Esophagus muscularis mucosa (tissue), 4 donors: ENCODE data around the gene ZNF292. TPM values are rescaled to one million over a fixed set of nuclear protein-coding genes. Genes with fewer than 3 reads are reported as not detected.

Source experiments
- DNase-seq: peaks from one replicate; pipeline ENCODE4 v3.0.0-alpha.2; 2017; ENCODE audit errors: extremely low spot score
- H3K27ac ChIP-seq, 4 donors: fragments of 200-600 bp; sonication (generic); replicated peaks in 1 of 4; 1 replicate in 3 of 4; 2 replicates in 1 of 4; pipeline ENCODE4 v1.5.1; 2016 to 2019; ENCODE audit warnings: mild to moderate bottlenecking in 1 of 4
- H3K27me3 ChIP-seq, 4 donors: fragments of 200-600 bp; sonication (generic); one replicate each; pipeline versions ENCODE4 v1.5.1 to v1.6.0; 2016 to 2019
- H3K36me3 ChIP-seq, 4 donors: fragments of 200-600 bp; sonication (generic); one replicate each; pipeline ENCODE4 v1.5.1; 2016 to 2019
- H3K4me1 ChIP-seq, 4 donors: fragments of 200-600 bp; sonication (generic); one replicate each; pipeline ENCODE4 v1.5.1; 2016 to 2019
- H3K4me3 ChIP-seq, 4 donors: fragments of 200-600 bp; sonication (generic); 1 replicate in 2 of 4; 2 replicates in 2 of 4; pipeline ENCODE4 v1.5.1; 2016 to 2019; ENCODE audit warnings: mild to moderate bottlenecking in 4 of 4, moderate library complexity in 1 of 4
- H3K9me3 ChIP-seq, 4 donors: fragments of 200-600 bp; sonication (generic); 1 replicate in 3 of 4; 2 replicates in 1 of 4; pipeline ENCODE4 v1.5.1; 2016 to 2019
- EP300 ChIP-seq: sonication (generic); formaldehyde crosslinking; IDR thresholded peaks from one replicate; pipeline ENCODE4 v1.6.1; 2017; ENCODE audit warnings: antibody characterized with exemption
- POLR2A ChIP-seq: fragments of 450-650 bp; IDR thresholded peaks from one replicate; pipeline ENCODE4 v1.6.1; 2017; ENCODE audit warnings: antibody characterized with exemption, moderate library complexity, mild to moderate bottlenecking, low read depth
- POLR2AphosphoS5 ChIP-seq, 2 donors: sonication (generic); formaldehyde crosslinking; IDR thresholded peaks; one replicate each; pipeline ENCODE4 v1.6.1; 2017; ENCODE audit warnings: antibody characterized with exemption in 2 of 2
- WGBS: methylation state at CpG from one replicate; pipeline ENCODE4 v1.1.5; 2018; 5-methylcytosine and 5-hydroxymethylcytosine counted together
- intact Hi-C: fragments of 100-400 bp; cut with DNase I; formaldehyde crosslinking; loops from one replicate; pipeline ENCODE4 v1.15.1; 2023
- total RNA-seq, 4 donors: library from RNA; depleted of rRNA; stranded (reverse); fragments of >200 nt; gene quantifications; one replicate each; pipeline versions ENCODE4 v1.1.0 to v1.2.1, GENCODE V29; 2016
- TF ChIP-seq, protein P1 (sequence below), 3 experiments: fragments of 200-600 bp in 2 of 3; fragments of 450-650 bp in 1 of 3; sonication (generic) in 2 of 3; IDR thresholded peaks; one replicate each; pipeline ENCODE4 v1.5.1; 2017 to 2019; ENCODE audit warnings: antibody characterized with exemption in 3 of 3, mild to moderate bottlenecking in 2 of 3, moderate library complexity in 1 of 3

The ZNF292 gene
- total RNA-seq, 4 donors from 2014 or later = 28.3 to 44.9 (median 32.2) TPM

- WGBS = 88% methylated on average over 4 of the region's 4 CpGs
- H3K36me3 ChIP-seq = no peaks in the 10 kb centered on the region
- no peaks in the 10 kb centered on the region for H3K9me3 ChIP-seq
- H3K27me3 ChIP-seq = no peaks in the 10 kb centered on the region
- peaks cover 17 to 30% (median 23%) of the 10 kb centered on the region in 4 donors for H3K4me1 ChIP-seq
- no peak overlapping the region for H3K4me3 ChIP-seq
- no peak overlapping the region for H3K27ac ChIP-seq
- TF ChIP-seq, protein P1, sequence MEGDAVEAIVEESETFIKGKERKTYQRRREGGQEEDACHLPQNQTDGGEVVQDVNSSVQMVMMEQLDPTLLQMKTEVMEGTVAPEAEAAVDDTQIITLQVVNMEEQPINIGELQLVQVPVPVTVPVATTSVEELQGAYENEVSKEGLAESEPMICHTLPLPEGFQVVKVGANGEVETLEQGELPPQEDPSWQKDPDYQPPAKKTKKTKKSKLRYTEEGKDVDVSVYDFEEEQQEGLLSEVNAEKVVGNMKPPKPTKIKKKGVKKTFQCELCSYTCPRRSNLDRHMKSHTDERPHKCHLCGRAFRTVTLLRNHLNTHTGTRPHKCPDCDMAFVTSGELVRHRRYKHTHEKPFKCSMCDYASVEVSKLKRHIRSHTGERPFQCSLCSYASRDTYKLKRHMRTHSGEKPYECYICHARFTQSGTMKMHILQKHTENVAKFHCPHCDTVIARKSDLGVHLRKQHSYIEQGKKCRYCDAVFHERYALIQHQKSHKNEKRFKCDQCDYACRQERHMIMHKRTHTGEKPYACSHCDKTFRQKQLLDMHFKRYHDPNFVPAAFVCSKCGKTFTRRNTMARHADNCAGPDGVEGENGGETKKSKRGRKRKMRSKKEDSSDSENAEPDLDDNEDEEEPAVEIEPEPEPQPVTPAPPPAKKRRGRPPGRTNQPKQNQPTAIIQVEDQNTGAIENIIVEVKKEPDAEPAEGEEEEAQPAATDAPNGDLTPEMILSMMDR (IDR thresholded peaks at IDR 0.05) = no peak
- TF ChIP-seq EP300 (no peak), POLR2AphosphoS5 (IDR thresholded peaks at IDR 0.05) (no peak), POLR2A (no peak)
- intact Hi-C loops = loop anchor here (5.0 kb wide), 1 partner anchor 33 kb away; no protein-coding TSS in a partner anchor
- DNase-seq = no peak
Measured at GRCh38 chr6:87200469-87201175, 45.3 kb downstream of the ZNF292 start.

GRCh38 chr6:87203448-87204023 lies 48.2 kb downstream of the ZNF292 start:
- Histone ChIP-seq H3K36me3 (no peaks in the 10 kb centered on the region), H3K4me3 (no peak overlapping the region), H3K27ac (no peak overlapping the region), H3K4me1 (peaks cover 30 to 38% (median 34%) of the 10 kb centered on the region in 4 donors), H3K9me3 (no peaks in the 10 kb centered on the region), H3K27me3 (no peaks in the 10 kb centered on the region)
- DNase-seq = no peak
- TF ChIP-seq EP300 = no peak
- TF ChIP-seq, protein P1 (IDR thresholded peaks at IDR 0.05) = no peak
- no peak for TF ChIP-seq POLR2A
- TF ChIP-seq POLR2AphosphoS5 (IDR thresholded peaks at IDR 0.05) = no peak
- intact Hi-C loops = loop anchor here (5.0 kb wide), 1 partner anchor 36 kb away; no protein-coding TSS in a partner anchor
- 88% methylated on average over 4 of the region's 4 CpGs for WGBS

DNA sequence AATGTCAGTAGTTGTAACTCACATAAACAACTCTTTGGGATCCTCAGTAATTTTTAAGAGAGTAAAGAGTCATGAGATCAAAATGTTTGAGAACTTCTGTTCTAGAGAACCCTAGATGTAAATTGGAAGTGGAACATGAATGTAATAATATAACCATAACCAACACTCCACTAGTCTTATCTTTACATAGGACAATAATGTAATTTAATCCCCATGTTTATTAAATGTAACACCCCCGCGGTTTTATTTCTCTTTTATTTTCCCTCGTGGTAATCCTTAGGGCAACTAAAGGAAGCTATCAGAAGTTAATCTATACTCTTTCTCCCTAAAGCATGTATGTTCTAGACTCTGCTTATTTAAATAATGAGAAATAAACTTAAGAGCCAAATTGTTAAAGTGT lies 54.4 kb downstream of the ZNF292 start:
- H3K4me3 ChIP-seq = no peak overlapping the region
- H3K4me1 ChIP-seq = peaks cover 27 to 51% (median 40%) of the 10 kb centered on the region in 4 donors
- no peaks in the 10 kb centered on the region for H3K27me3 ChIP-seq
- TF ChIP-seq POLR2AphosphoS5 (IDR thresholded peaks at IDR 0.05) (no peak), POLR2A (no peak), EP300 (no peak)
- TF ChIP-seq, protein P1 (IDR thresholded peaks at IDR 0.05) = no peak
- H3K27ac ChIP-seq = no peak overlapping the region
- H3K9me3 ChIP-seq = no peaks in the 10 kb centered on the region
- intact Hi-C loops = no loop called here
- DNase-seq = no peak
- no peaks in the 10 kb centered on the region for H3K36me3 ChIP-seq
- 72% methylated on average over 3 of the region's 3 CpGs for WGBS

GRCh38 chr6:87210979-87211378 lies 55.6 kb downstream of the ZNF292 start:
- 50% methylated on average over 1 of the region's 1 CpG for WGBS

More at GRCh38 chr6:87210979-87211378, 55.6 kb downstream of the ZNF292 start:
- no peak for DNase-seq
- Histone ChIP-seq H3K4me1 (peaks cover 24 to 53% (median 44%) of the 10 kb centered on the region in 4 donors), H3K4me3 (no peak overlapping the region), H3K27ac (no peak overlapping the region), H3K36me3 (no peaks in the 10 kb centered on the region), H3K27me3 (no peaks in the 10 kb centered on the region), H3K9me3 (no peaks in the 10 kb centered on the region)
- TF ChIP-seq EP300 (no peak), POLR2A (no peak), POLR2AphosphoS5 (IDR thresholded peaks at IDR 0.05) (no peak)
- TF ChIP-seq, protein P1 (IDR thresholded peaks at IDR 0.05) = no peak
- intact Hi-C loops = no loop called here
